Small intestine (tissue), 7 donors: ENCODE data around the gene CREB3L2. TPM values are rescaled to one million over a fixed set of nuclear protein-coding genes. Genes with fewer than 3 reads are reported as not detected.

Experiments used
- DNase-seq, 2 donors: peaks; one replicate each; pipeline versions ENCODE4 v3.0.0 to v3.0.0-alpha.2; 2013
- FAIRE-seq: peaks from 2 replicates; lab custom pipeline; 2012; peaks lifted over from hg19 to GRCh38; lab: Jason Lieb, UNC
- H3K27ac ChIP-seq, 3 donors: one replicate each; pipeline ENCODE4 v1.5.1; 2013; ENCODE audit warnings: low read length in 2 of 3, mild to moderate bottlenecking in 2 of 3, control low read depth in 1 of 3, inconsistent platforms in 1 of 3, low read depth in 1 of 3, moderate library complexity in 1 of 3
- H3K27me3 ChIP-seq, 3 donors: one replicate each; pipeline ENCODE4 v1.6.1; 2013; ENCODE audit warnings: low read length in 3 of 3, inconsistent platforms in 1 of 3; ENCODE audit not compliant: control insufficient read depth in 3 of 3, insufficient read depth in 3 of 3
- H3K36me3 ChIP-seq, 3 donors: one replicate each; pipeline ENCODE4 v1.6.1; 2013; ENCODE audit warnings: low read length in 3 of 3, inconsistent platforms in 1 of 3, low read depth in 1 of 3, mild to moderate bottlenecking in 1 of 3, moderate library complexity in 1 of 3; ENCODE audit not compliant: control insufficient read depth in 3 of 3, insufficient read depth in 2 of 3
- H3K4me1 ChIP-seq, 3 donors: one replicate each; pipeline ENCODE4 v1.6.1; 2013; ENCODE audit warnings: low read length in 2 of 3, inconsistent platforms in 1 of 3, low read depth in 1 of 3, mild to moderate bottlenecking in 1 of 3, moderate library complexity in 1 of 3; ENCODE audit not compliant: control insufficient read depth in 3 of 3, insufficient read depth in 2 of 3
- H3K4me3 ChIP-seq, 3 donors: one replicate each; pipeline ENCODE4 v1.5.1; 2013; ENCODE audit warnings: low read length in 3 of 3, control low read depth in 1 of 3, inconsistent platforms in 1 of 3, low read depth in 1 of 3, mild to moderate bottlenecking in 1 of 3, moderate library complexity in 1 of 3
- H3K9me3 ChIP-seq, 2 donors: one replicate each; pipeline ENCODE4 v1.6.1; 2013; ENCODE audit warnings: low read depth in 1 of 2, low read length in 1 of 2; ENCODE audit not compliant: control insufficient read depth in 2 of 2, insufficient read depth in 1 of 2
- WGBS, 3 donors: extraction: QIAGEN DNeasy Blood & Tissue Kit; methylation state at CpG; one replicate each; pipeline ENCODE4 v1.1.7; 2013; 5-methylcytosine and 5-hydroxymethylcytosine counted together
- polyA plus RNA-seq, 4 donors: library from polyadenylated mRNA; stranded (reverse) in 3 of 4; unstranded in 1 of 4; fragments of 200-250 nt in 3 of 4; fragments of 120-200 nt in 1 of 4; gene quantifications; one replicate each; pipeline versions ENCODE4 v1.2.1 to v1.2.3, GENCODE V29; 2013
- donor health status: healthy with polysubstance abuse.
- donor health status: control.
- donor health status: control.
- donor health status: Bipolar disorder and iron deficiency.
- donor health status: healthy.

CREB3L2 gene
- polyA plus RNA-seq, 4 donors, result 8.9 to 52.5 (median 11.3) TPM

DNA sequence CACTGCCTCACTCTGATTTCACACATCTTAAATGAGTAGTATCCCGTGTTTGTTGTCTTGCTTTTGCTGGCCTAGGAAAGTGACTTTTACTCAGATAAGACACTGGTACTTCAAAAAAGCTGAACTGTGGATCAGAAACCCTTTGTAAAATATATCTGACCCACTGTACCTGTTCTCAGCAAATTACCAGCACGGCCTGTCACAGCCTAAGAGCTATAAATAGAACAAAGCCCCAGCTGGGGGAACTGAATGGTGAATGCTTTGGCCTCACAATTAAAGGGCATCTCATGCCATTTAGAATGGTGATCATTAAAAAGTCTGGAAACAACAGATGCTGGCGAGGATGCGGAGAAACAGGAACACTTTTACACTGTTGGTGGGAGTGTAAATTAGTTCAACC is 76.1 kb downstream of the CREB3L2 start:
- WGBS, 3 donors, result 84 to 96% (median 90%) methylated on average over 4 of the region's 4 CpGs
- H3K36me3 ChIP-seq, result peaks cover 6 to 22% (median 15%) of the 10 kb centered on the region in 3 donors
- no peaks in the 10 kb centered on the region for H3K27me3 ChIP-seq
- FAIRE-seq (no peak), DNase-seq (no peak)
- no peak overlapping the region for H3K27ac ChIP-seq
- H3K4me3 ChIP-seq, result no peak overlapping the region
- H3K9me3 ChIP-seq, result no peaks in the 10 kb centered on the region
- peaks cover 0 to 5% (median 2%) of the 10 kb centered on the region in 3 donors for H3K4me1 ChIP-seq

DNA sequence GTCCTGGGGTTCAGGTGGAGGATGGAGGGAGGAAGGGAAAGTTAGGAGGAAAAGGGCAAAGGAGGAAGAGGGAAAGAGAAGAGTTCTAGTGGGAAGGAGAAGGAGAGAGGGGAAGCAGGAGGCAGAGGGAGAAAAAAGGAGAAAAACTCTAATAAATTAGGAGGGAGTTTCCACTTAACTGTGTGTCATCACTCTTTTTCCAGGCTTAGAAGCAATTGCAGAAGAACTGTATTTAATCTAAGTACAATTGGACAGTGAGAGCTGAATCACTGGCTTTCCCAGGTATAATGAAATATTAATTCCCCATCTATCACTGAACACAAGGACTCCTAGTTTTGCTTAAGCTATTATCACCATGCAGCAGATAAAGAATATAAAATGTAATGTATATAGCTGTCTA is 76.8 kb downstream of the CREB3L2 start:
- DNase-seq (no peak), FAIRE-seq (no peak)
- Histone ChIP-seq H3K4me1 (peaks cover 0 to 2% (median 2%) of the 10 kb centered on the region in 3 donors), H3K4me3 (no peak overlapping the region), H3K27me3 (no peaks in the 10 kb centered on the region), H3K27ac (no peak overlapping the region), H3K36me3 (peaks cover 6 to 22% (median 15%) of the 10 kb centered on the region in 3 donors), H3K9me3 (no peaks in the 10 kb centered on the region)

DNA sequence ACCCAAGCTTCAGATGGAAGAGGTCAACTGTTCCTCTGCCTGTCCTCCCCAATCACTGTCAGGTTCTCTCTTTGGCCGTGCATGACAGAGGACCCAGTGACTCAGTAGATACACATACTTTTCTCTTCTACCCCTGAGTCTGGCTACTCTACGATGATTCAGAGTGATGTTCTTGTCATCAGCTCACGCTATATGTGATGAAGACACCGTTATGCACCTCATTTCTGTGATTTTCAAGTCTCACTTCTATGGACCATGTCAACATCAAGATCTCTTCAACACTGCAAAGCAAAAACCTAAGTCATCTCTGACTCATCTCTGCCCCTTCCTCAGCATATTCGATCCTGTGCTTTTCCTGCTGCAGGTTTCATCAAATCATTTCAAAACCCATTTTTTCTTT is 78.5 kb downstream of the CREB3L2 start:
- peaks cover 0 to 4% (median 2%) of the 10 kb centered on the region in 3 donors for H3K4me1 ChIP-seq
- 81 to 89% (median 87%) methylated on average over 5 of the region's 5 CpGs for WGBS, 3 donors
- H3K9me3 ChIP-seq, result no peaks in the 10 kb centered on the region
- no peak for FAIRE-seq
- DNase-seq, result no peak
- H3K4me3 ChIP-seq, result no peak overlapping the region
- H3K27ac ChIP-seq, result no peak overlapping the region
- H3K36me3 ChIP-seq, result peaks cover 6 to 21% (median 17%) of the 10 kb centered on the region in 3 donors
- H3K27me3 ChIP-seq, result no peaks in the 10 kb centered on the region

DNA sequence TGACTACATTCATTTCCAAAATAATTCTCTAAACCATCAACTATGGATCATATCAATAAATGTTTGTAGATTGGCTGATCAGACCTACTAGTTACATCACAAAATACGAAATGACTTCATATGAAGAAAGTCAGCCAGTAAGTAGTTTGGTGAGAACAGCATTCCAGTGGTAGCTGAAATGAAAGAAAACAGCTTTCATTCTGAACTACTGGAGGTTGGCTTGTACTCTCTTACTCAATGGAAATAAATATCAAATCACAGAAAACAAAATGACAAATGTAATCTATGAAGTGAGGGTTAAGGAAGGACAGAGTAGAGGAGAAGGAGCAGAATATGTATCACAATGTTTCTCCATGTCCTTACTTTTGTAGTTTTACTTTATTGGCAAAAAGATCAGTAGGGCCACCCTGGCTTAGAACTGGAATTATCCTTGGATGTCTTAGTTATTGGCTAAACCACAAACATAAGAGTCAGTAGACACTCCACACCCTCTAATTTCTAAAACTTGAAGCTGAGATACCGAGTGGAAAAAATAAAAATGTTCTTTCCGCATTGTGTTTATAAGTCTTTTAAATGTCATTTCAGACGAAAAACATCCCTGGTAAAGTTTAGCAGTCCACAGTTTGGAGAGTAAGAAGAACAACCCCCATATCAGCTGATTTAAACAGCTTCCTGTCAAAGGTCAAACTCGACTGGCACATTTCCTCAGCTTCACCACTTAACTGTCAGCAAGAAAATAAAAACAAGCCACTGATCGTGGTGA is 81.1 kb downstream of the CREB3L2 start:
- Histone ChIP-seq H3K36me3 (peaks cover 3 to 18% (median 14%) of the 10 kb centered on the region in 3 donors), H3K27ac (peak overlapping the region in 1 of 3 donors; percentile 35), H3K27me3 (no peaks in the 10 kb centered on the region), H3K9me3 (no peaks in the 10 kb centered on the region), H3K4me1 (peaks cover 0 to 4% (median 2%) of the 10 kb centered on the region in 3 donors), H3K4me3 (no peak overlapping the region)
- no peak for FAIRE-seq
- 47 to 73% (median 62%) methylated on average over 6 of the region's 6 CpGs for WGBS, 3 donors
- no peak for DNase-seq

DNA sequence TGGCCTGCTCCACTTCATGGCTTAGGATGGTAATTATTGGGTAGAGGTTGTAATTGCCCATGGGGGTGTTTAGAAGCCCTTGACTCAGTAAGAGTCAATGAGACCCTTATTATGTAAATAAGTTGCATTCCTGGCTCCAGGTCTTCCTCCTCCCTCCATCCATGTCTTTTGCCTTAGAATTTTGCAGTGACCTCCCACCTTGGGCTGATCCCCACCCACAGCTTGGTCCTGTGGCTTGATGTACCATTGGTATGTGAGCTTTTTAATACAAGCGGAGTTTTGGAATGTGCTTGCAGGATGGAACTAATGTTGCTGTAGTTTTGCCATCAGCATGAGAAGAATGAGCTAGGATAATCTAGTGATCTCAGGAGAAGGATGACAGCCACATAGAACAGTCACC is 81.9 kb downstream of the CREB3L2 start:
- FAIRE-seq, result no peak

DNA sequence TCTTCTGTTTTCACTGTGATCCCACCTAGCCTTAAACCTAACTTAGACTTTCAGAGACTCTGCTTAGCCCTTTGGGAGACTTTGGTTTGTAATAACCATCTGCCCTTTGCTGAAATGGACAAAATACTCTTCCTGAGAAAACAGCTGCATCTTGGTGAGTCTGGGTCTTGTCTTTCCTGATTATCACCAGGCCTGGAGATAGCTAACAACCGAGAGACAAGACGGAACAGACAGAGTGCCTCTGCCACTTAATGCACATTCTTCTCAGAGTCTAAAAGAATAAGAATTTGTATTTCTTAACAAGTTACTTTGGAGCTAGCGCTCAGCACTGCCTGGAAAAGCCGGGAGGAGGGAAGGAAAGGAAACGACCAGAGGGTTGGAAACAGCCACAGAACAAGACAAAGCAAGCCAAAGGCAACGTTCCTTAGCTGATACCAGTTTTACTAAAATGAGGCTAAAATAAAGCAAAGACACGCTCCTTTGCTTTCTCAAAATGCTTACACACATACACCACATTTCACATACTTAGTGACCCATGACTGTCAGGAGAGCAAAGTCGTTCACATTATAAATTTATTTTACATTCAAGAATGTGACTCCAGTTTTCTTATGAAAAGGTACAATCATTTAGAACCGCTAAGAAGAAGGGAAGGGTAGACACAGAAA is 84.8 kb downstream of the CREB3L2 start:
- H3K4me1 ChIP-seq, result peaks cover 0 to 4% (median 2%) of the 10 kb centered on the region in 3 donors
- DNase-seq (no peak), FAIRE-seq (no peak)
- no peak overlapping the region for H3K27ac ChIP-seq
- H3K9me3 ChIP-seq, result no peaks in the 10 kb centered on the region
- H3K27me3 ChIP-seq, result no peaks in the 10 kb centered on the region
- H3K36me3 ChIP-seq, result peaks cover 6 to 31% (median 13%) of the 10 kb centered on the region in 3 donors
- 80 to 89% (median 84%) methylated on average over 9 of the region's 9 CpGs for WGBS, 3 donors
- H3K4me3 ChIP-seq, result no peak overlapping the region

More for the DNA sequence above, 81.9 kb downstream of the CREB3L2 start:
- Histone ChIP-seq H3K4me3 (no peak overlapping the region), H3K27me3 (no peaks in the 10 kb centered on the region), H3K4me1 (peaks cover 0 to 4% (median 2%) of the 10 kb centered on the region in 3 donors), H3K9me3 (no peaks in the 10 kb centered on the region), H3K36me3 (peaks cover 0 to 16% (median 15%) of the 10 kb centered on the region in 3 donors), H3K27ac (no peak overlapping the region)
- DNase-seq, result no peak
- WGBS, 3 donors, result 95 to 100% (median 100%) methylated on average over 1 of the region's 1 CpG

DNA sequence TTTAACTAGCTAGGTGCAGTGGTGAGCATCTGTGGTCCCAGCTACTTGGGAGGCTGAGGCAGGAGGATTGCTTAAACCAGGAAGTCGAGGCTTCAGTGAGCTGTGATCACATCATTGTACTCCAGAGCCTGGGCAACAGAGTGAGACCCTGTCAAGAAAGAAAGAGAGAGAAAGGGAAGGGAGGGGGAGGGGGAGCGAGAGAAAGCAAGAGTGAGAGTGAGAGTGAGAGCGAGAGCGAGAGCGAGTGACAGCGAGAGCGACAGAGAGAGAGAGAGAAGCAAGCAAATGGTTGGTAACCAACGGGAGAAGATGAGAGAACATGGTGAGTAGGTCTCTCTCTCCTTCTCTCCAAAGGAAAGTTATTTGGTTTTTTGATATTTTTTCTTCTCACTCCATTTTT is 85.3 kb downstream of the CREB3L2 start:
- FAIRE-seq (no peak), DNase-seq (no peak)
- no peaks in the 10 kb centered on the region for H3K27me3 ChIP-seq
- H3K9me3 ChIP-seq, result no peaks in the 10 kb centered on the region
- no peak overlapping the region for H3K27ac ChIP-seq
- no peak overlapping the region for H3K4me3 ChIP-seq
- peaks cover 6 to 37% (median 17%) of the 10 kb centered on the region in 3 donors for H3K36me3 ChIP-seq
- H3K4me1 ChIP-seq, result peaks cover 0 to 4% (median 2%) of the 10 kb centered on the region in 3 donors
- WGBS, 3 donors, result 91 to 96% (median 94%) methylated on average over 8 of the region's 8 CpGs

DNA sequence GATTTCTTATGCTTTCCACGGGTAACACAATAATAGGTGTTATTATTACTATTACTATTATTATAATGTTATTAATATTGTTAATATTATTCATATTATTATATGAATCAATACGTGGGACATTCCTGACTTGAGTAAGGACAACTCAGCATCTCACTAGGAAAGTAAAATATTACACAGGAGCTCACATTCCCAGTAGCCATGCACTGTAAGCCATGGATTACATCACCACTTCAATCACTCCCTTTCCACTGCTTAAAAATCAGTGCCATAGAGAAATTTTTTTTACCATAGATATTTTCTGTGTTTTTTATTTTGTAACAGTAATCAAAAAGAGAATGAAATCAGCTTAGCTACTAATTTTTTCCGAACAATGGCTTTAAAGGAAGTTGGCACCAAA is 86.6 kb downstream of the CREB3L2 start:
- FAIRE-seq (no peak), DNase-seq (no peak)
- H3K4me3 ChIP-seq, result no peak overlapping the region
- H3K4me1 ChIP-seq, result peaks cover 0 to 2% (median 0%) of the 10 kb centered on the region in 3 donors
- WGBS, 3 donors, result 89 to 93% (median 93%) methylated on average over 3 of the region's 3 CpGs
- no peaks in the 10 kb centered on the region for H3K9me3 ChIP-seq
- no peaks in the 10 kb centered on the region for H3K27me3 ChIP-seq
- H3K36me3 ChIP-seq, result peaks cover 6 to 44% (median 17%) of the 10 kb centered on the region in 3 donors
- no peak overlapping the region for H3K27ac ChIP-seq
